HG02885 (cell line): Measurements from ENCODE around the gene ADARB2.
"Not testable (repeated sequence)": the region's sequence is repeated elsewhere in the genome, so short reads cannot be mapped to it uniquely, and the experiment has no call there.

Source experiments
- ATAC-seq: cut with Tn5 transposase; IDR thresholded peaks from one replicate; pipeline ENCODE4 v1.9.1; 2021; ENCODE audit warnings: mild to moderate bottlenecking; ENCODE audit not compliant: unreplicated experiment, poor library complexity

The ADARB2 gene

DNA sequence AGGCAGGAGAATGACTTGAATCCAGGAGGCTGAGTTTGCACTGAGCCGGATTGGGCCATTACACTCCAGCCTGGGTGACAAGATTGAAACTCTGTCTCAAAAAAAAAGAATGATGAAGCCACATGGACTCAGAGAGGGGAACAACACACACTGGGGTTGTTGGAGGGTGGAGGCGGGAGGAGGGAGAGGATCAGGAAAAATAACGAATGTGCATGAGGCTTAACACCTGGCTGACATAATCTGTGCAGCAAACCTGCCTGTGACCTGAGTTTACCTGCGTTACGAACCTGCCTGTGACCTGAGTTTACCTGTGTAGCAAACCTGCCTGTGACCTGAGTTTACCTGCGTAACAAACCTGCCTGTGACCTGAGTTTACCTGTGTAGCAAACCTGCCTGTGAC lies 277.7 kb downstream of the ADARB2 start:
- ATAC-seq = not testable (repeated sequence)

- ATAC-seq = peak; percentile 13
Observed at GRCh38 chr10:1454951-1455350, 282.4 kb downstream of the ADARB2 start.

DNA sequence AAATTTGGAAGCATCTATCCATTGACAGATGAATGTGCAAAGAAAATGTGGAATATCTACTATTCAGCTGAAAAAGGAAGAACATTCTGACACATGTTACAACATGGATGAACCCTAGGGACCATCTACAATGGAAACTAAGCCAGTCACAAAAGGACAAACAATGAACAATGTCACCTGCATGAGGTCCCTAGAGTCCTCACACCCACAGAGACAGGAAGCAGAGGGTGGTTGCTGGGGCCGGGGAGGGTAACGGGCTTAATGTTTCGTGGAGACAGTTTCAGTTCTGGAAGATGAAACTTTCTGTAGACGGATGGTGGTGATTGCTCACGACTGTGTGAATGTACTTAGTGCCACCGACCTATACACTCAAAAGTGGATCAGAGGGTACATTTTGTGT lies 282.9 kb downstream of the ADARB2 start:
- peak; percentile 99 for ATAC-seq

GRCh38 chr10:1452777-1453176 lies 284.5 kb downstream of the ADARB2 start:
- no peak for ATAC-seq

GRCh38 chr10:1451941-1452340 lies 285.4 kb downstream of the ADARB2 start:
- ATAC-seq = no peak

DNA sequence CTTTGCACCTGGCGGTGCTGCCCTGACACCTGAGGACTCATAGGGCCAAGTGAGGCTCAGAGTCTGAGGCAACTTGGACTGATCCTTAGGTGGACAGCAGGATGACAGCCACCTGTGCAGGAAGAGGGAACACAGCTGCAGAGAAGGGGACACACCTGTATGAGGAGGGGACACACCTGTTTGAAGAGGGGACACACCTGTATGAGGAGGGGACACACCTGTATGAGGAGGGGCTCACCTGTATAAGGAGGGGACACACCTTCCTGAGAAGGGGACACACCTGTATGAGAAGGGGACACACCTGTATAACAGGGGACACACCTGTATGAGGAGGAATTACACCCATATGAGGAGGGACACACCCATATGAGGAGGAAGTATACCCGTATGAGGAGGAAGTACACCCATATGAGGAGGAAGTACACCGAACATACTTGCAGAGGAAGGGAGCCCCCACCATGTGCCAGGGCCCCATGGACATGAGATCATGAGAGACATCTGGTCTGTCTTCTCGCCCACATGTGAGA lies 285.9 kb downstream of the ADARB2 start:
- ATAC-seq = no peak

DNA sequence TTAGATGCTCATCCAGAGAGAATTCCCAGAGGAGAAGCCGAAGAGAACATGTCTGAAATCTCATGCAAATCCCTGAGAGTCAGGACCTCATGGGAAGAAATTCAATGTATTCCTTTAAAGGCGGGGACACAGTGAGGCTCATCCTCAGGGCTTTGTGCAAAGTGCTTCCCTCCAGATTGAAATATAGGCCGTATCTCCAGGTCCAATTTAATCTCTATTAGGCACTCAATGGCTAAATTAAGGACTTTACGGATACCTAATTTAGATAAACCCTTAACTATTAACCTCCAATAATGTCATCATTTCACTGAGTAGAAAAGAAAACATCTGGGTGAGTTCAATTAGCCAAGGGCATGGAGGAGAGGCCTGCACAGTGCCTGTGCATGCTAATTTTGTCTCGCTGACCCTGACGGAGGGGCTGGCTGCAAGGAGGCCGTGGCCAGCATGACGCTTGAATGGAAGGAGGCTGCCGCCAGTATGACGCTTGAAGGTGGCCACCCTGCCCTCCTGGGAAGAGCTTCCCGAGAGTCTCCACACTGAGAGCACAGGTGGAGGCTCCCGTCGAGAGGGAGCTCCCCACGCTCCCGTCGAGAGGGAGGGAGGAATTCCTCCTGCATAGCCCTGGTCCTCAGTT lies 287.6 kb downstream of the ADARB2 start:
- ATAC-seq = no peak

DNA sequence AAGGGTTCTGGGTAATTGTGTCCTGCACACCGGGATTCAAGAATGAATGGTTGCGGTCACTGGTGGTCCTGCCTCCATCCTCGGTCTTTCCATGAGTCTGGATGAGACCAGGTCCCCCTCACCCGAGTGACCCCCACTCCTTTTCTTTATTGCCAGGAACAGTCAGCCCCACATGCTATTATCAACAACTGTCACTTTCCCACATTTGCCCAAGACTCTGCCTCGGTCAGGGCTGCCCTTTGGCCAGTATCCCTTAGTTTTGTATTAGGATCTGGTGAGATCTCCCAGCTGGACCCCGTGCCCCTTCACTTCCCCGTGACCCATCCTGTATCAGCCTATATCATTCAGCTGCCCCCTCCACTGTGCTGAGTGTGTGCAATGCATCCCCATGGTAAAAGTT lies 288.3 kb downstream of the ADARB2 start:
- no peak for ATAC-seq

DNA sequence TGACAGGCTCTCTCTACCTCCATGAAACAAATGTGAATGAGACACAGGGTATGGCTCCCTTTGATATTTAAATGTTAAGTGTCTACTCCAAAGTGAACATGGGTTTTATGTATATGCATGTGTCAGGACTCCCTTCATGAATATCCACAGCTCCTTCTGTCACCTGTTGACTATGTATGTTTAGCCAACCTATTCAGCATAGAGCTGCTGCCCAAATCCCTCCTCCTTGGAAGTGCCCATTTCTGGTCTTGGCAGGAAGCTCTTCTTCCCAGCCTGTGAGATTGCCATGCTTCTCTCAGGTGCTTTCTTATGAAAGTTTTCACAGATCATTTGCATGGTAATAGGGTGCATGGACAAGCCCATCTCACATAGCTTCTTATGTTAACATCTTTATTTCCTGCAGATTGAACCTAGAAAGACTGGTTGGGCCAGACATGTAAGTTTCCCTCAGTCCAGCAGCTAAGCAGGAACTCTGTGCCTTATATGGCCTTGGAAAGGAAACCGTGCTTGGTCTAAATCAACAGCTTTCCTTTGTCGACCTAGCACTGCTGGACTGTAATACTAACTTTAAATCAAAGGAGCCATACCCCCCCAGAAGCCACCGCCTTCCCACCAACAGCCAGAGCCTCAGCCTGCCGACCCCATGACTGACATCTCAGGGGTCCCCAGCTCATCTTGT lies 288.9 kb downstream of the ADARB2 start:
- no peak for ATAC-seq

DNA sequence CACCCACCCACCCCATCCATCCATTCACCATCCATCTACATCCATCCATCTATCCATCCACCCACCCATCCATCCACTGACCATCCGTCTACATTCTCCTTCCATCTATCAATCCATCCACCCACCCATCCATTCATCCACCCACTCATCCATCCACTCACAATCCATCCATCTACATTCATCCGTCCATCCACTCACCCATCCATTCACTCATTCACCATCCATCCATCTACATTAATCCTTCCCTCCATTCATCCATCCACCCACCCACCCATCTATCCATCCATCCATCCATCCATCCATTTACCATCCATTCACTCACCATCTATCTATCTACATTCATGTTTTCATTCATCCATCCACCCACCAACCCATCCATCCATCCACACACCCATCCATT lies 292.5 kb downstream of the ADARB2 start:
- no peak for ATAC-seq

DNA sequence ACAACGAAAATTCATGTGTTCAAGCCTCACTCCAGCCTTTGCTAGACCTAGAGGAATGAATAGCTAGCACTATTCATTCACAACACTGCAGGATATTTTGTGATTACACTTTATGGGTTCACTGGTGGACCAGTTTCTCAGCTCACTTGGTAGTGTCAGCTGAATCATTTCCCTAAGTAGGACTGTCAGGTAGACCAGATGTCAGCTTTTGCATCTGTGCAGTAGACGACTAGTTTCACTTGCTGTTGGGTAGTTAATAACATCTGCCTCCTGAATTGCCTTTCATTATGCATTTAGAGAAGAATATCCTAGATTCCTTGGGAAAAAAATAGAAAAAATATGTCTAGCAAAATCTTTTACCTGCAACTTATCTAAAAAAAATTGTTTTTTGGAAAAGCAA lies 296.4 kb downstream of the ADARB2 start:
- ATAC-seq = no peak

DNA sequence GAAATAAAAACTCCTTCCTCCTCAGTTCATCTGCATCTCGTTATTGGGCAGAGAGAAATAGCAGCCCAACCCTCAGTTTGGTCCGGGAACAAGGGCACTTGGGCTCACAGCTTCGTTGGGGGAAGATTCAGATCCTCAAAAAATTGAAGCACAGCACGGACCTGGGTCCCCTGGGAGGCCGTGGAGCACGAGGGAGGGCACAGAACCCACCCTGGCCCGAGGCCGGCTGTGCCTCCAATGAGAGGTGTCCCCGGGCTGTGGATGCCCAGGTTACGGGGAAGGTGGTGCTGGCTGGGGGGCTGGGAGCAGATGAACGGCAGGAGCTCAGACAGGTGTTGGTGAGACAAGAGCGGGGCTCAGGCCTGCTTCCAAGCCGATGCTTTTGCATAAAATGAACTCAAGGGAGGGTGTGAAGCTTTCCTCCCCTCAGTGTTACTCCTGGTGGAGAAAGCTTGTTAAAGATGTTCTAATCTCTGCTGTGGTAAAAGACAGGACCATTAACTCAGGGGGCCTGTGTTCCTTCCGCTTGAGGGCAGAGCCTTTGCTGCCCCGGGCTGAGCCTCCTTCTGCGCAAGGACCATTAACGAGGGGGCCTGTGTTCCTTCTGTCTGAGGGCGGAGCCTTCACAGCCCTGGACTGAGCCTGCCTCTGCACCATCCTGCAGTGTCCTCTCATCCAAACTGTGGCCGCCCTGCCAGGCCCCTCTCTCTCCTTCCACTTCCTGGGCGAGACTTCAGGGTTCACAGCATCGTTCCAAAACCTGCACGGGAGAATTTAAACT lies 302.2 kb downstream of the ADARB2 start:
- no peak for ATAC-seq

DNA sequence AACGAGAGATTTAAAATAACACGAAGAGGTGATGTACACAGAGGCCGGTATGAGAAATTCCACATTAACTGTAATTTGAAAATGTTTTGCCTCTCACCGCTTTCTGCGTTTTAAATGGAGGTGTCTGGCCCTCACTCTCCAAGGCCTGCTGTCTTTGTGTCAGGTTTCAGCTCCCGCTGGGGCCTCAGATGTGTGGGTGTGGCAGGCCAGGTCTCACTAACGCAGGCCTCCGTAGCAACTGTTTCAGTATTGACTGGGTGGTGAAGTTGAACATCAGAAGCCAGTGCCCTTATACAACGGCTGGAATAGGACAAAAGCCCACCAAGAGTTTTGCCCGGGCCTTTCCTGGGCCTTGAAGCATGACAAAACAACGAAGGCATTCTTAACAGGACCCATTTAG lies 303.1 kb downstream of the ADARB2 start:
- ATAC-seq = no peak

- no peak for ATAC-seq
Observed at GRCh38 chr10:1432161-1432560, 305.2 kb downstream of the ADARB2 start.

- ATAC-seq = no peak
Observed at GRCh38 chr10:1431229-1431628, 306.1 kb downstream of the ADARB2 start.

GRCh38 chr10:1427521-1428186 lies 309.7 kb downstream of the ADARB2 start:
- ATAC-seq = not testable (repeated sequence)

GRCh38 chr10:1426786-1427185 lies 310.5 kb downstream of the ADARB2 start:
- ATAC-seq = no peak

- peak; percentile 88 for ATAC-seq
Observed at GRCh38 chr10:1425879-1426278, 311.4 kb downstream of the ADARB2 start.

DNA sequence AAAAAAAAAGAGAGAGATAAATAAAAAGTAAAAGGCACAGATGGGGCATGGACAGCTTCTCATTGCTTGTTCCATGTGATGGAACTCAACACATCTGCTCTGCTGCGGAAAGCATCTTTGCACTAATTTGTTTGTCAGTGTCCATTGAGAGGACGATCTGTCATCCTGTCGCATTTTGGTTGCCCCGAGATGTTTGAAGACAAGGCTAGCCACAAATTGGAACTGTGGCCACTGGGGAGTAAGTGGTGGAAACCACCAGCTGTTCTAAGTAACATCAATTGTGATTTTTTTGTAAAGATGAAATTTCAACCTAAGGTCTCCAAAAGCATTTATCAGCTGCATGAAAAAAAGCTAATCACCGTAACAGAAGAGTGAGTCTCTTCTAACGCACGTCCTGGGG lies 312.7 kb downstream of the ADARB2 start:
- no peak for ATAC-seq

- ATAC-seq = no peak
Observed at GRCh38 chr10:1423676-1424253, 313.6 kb downstream of the ADARB2 start.
